HCT116 (cell line): ENCODE results near the gene LHFPL6. TPM values are rescaled to one million over a fixed set of nuclear protein-coding genes. Genes with fewer than 3 reads are reported as not detected.

Experiments used
- ATAC-seq: fragments of 200-7000 bp; cut with Tn5 transposase; 2 replicates; pipeline ENCODE4 v1.9.1; 2020; ENCODE audit warnings: mild to moderate bottlenecking, moderate library complexity
- BruUV-seq: library from RNA; stranded (reverse); fragments of 400-500 nt; replicated peaks from 2 replicates; lab custom pipeline; 2021; lab: Mats Ljungman, UMichigan
- CTCF ChIA-PET: fragments of 300-600 bp; sonication (Branson Sonifier 250); formaldehyde crosslinking; loops from one replicate; lab custom pipeline; 2021; ENCODE audit warnings: antibody characterized with exemption; lab: Charles Lee
- POLR2A ChIA-PET: fragments of 300-600, 350-600 bp; sonication (Branson Sonifier 250); formaldehyde crosslinking; loops from one replicate; lab custom pipeline; 2021; ENCODE audit warnings: antibody characterized with exemption; lab: Charles Lee
- RAD21 ChIA-PET, 2 experiments: fragments of 300-600 bp; sonication (Branson Sonifier 250); formaldehyde crosslinking; loops; one replicate each; lab custom pipeline; 2023; ENCODE audit warnings: low total read pairs in 2 of 2; ENCODE audit not compliant: uncharacterized antibody in 2 of 2, unreplicated experiment in 2 of 2, low non-redundant PET in 1 of 2; lab: Charles Lee
- DNase-seq: peaks from one replicate; pipeline ENCODE4 v3.0.0-alpha.2; 2010; ENCODE audit warnings: low read depth, low spot score
- H2AFZ ChIP-seq: fragments of 200-600 bp; shearing (Covaris generic), sonication (generic); 2 replicates; pipeline ENCODE4 v1.6.1; 2017; ENCODE audit warnings: low read depth, mixed run types, mixed read lengths, antibody characterized with exemption, low read length; ENCODE audit not compliant: poor library complexity, severe bottlenecking
- H3K27ac ChIP-seq: 2 replicates; pipeline ENCODE4 v1.5.1; 2012; ENCODE audit warnings: low read depth, low read length
- H3K27me3 ChIP-seq: fragments of 200-600 bp; sonication (generic); 2 replicates; pipeline ENCODE4 v1.6.1; 2016; ENCODE audit warnings: mixed run types, low read length, mixed read lengths; ENCODE audit not compliant: insufficient read depth
- H3K36me3 ChIP-seq, 2 experiments: fragments of 200-500 bp in 1 of 2; fragments of 200-600 bp in 1 of 2; sonication (Bioruptor generic) in 1 of 2; sonication (generic) in 1 of 2; 2 replicates each; pipeline versions ENCODE4 v1.5.1 to v1.6.1; 2014 to 2016; ENCODE audit warnings: low read length in 2 of 2, inconsistent platforms in 1 of 2, mixed read lengths in 1 of 2, mixed run types in 1 of 2; ENCODE audit not compliant: insufficient read depth in 2 of 2, control insufficient read depth in 1 of 2
- H3K4me1 ChIP-seq, 2 experiments: fragments of 200-600 bp in 1 of 2; sonication (generic) in 1 of 2; 2 replicates each; pipeline versions ENCODE4 v1.5.1 to v1.6.1; 2012 to 2017; ENCODE audit warnings: low read length in 2 of 2, inconsistent platforms in 1 of 2, mild to moderate bottlenecking in 1 of 2, mixed read lengths in 1 of 2, mixed run types in 1 of 2, moderate library complexity in 1 of 2; ENCODE audit not compliant: insufficient read depth in 2 of 2, control insufficient read depth in 1 of 2
- H3K4me2 ChIP-seq: fragments of 200-600 bp; sonication (generic); 2 replicates; pipeline ENCODE4 v1.6.1; 2017; ENCODE audit warnings: mixed run types, low read length, mixed read lengths
- H3K4me3 ChIP-seq, 2 experiments: fragments of 200-600 bp in 1 of 2; sonication (generic) in 1 of 2; replicated peaks in 1 of 2; 2 replicates each; pipeline ENCODE4 v1.5.1; 2011 to 2016; ENCODE audit warnings: low read length in 2 of 2, control low read depth in 1 of 2, low read depth in 1 of 2, mild to moderate bottlenecking in 1 of 2, mixed read lengths in 1 of 2, mixed run types in 1 of 2
- H3K79me2 ChIP-seq: fragments of 200-600 bp; sonication (generic); 2 replicates; pipeline ENCODE4 v1.6.1; 2017; ENCODE audit warnings: mild to moderate bottlenecking, mixed run types, low read length, moderate library complexity, mixed read lengths; ENCODE audit not compliant: insufficient read depth
- H3K9ac ChIP-seq: fragments of 200-600 bp; sonication (generic); 2 replicates; pipeline ENCODE4 v1.6.1; 2016; ENCODE audit warnings: low read length, mixed read lengths
- H3K9me2 ChIP-seq: fragments of 200-600 bp; sonication (generic), shearing (Covaris generic); 2 replicates; pipeline ENCODE4 v1.6.1; 2017; ENCODE audit warnings: mixed run types, mild to moderate bottlenecking, moderate library complexity; ENCODE audit not compliant: insufficient read depth
- H3K9me3 ChIP-seq, 2 experiments: fragments of 200-500 bp in 1 of 2; fragments of 200-600 bp in 1 of 2; sonication (Bioruptor generic) in 1 of 2; sonication (generic) in 1 of 2; 2 replicates each; pipeline ENCODE4 v1.6.1; 2014 to 2017; ENCODE audit warnings: low read length in 2 of 2, mixed read lengths in 2 of 2, inconsistent platforms in 1 of 2, low read depth in 1 of 2, mild to moderate bottlenecking in 1 of 2, mixed run types in 1 of 2, moderate library complexity in 1 of 2; ENCODE audit not compliant: control insufficient read depth in 1 of 2, insufficient read depth in 1 of 2
- H4K20me1 ChIP-seq: fragments of 200-600 bp; sonication (generic), shearing (Covaris generic); 2 replicates; pipeline ENCODE4 v1.6.1; 2017; ENCODE audit warnings: mixed run types, mild to moderate bottlenecking, moderate library complexity; ENCODE audit not compliant: insufficient read depth
- EGR1 ChIP-seq: IDR thresholded peaks from 2 replicates; pipeline ENCODE4 v1.6.1; 2012; ENCODE audit warnings: low read depth
- ELF1 ChIP-seq: IDR thresholded peaks from 2 replicates; pipeline ENCODE4 v1.6.1; 2012; ENCODE audit warnings: low read depth, borderline replicate concordance
- EZH2 ChIP-seq: fragments of 200-600 bp; sonication (generic); IDR thresholded peaks from 2 replicates; pipeline ENCODE4 v1.6.1; 2017; ENCODE audit warnings: antibody characterized with exemption, mixed run types
- FOSL1 ChIP-seq: IDR thresholded peaks from 2 replicates; pipeline ENCODE4 v1.6.1; 2012; ENCODE audit warnings: low read depth
- POLR2A ChIP-seq: IDR thresholded peaks from 2 replicates; pipeline ENCODE4 v1.7.0; 2011; ENCODE audit warnings: borderline replicate concordance; ENCODE audit not compliant: insufficient read depth, insufficient read length; ENCODE audit errors: extremely low read depth
- POLR2AphosphoS5 ChIP-seq: IDR thresholded peaks from 2 replicates; pipeline ENCODE4 v1.6.1; 2011; ENCODE audit warnings: mild to moderate bottlenecking, low read depth, low read length, moderate library complexity
- RAD21 ChIP-seq: IDR thresholded peaks from 2 replicates; pipeline ENCODE4 v1.6.1; 2012; ENCODE audit warnings: low read depth, mild to moderate bottlenecking
- SIN3A ChIP-seq: IDR thresholded peaks from 2 replicates; pipeline ENCODE4 v1.6.1; 2012; ENCODE audit warnings: low read depth
- SP1 ChIP-seq: IDR thresholded peaks from 2 replicates; pipeline ENCODE4 v1.6.1; 2012; ENCODE audit warnings: low read depth
- SRF ChIP-seq: IDR thresholded peaks from 2 replicates; pipeline ENCODE4 v1.6.1; 2012; ENCODE audit warnings: low read depth
- TCF7L2 ChIP-seq: IDR thresholded peaks from 2 replicates; pipeline ENCODE4 v1.7.0; 2011; ENCODE audit warnings: borderline replicate concordance, inconsistent platforms; ENCODE audit not compliant: insufficient read depth, insufficient read length; ENCODE audit errors: extremely low read depth
- YY1 ChIP-seq: IDR thresholded peaks from 2 replicates; pipeline ENCODE4 v1.6.1; 2011; ENCODE audit warnings: low read length, low read depth, moderate library complexity, mild to moderate bottlenecking; ENCODE audit not compliant: insufficient replicate concordance; ENCODE audit errors: extremely low read depth
- ZFX ChIP-seq: fragments of 450-650 bp; IDR thresholded peaks from 2 replicates; pipeline ENCODE4 v1.6.1; 2017
- ZNF274 ChIP-seq: fragments of 200-500 bp; sonication (Bioruptor generic); IDR thresholded peaks from 2 replicates; pipeline ENCODE4 v1.6.1; 2014; ENCODE audit warnings: mild to moderate bottlenecking, low read depth, low read length, inconsistent platforms
- intact Hi-C: fragments of 100-400 bp; cut with micrococcal nuclease; formaldehyde crosslinking; loops from 2 replicates; pipeline ENCODE4 v1.10.0; 2022
- total RNA-seq: library from RNA; stranded (reverse); gene quantifications from one replicate; pipeline ENCODE4 v1.2.1, GENCODE V29; 2021; ENCODE audit not compliant: unreplicated experiment
- TF ChIP-seq, protein P1 (sequence below), 3 experiments: fragments of 200-600 bp in 1 of 3; sonication (generic) in 1 of 3; IDR thresholded peaks in 2 of 3; conservative IDR thresholded peaks in 1 of 3; 2 replicates each; pipeline ENCODE4 v1.5.1; 2012 to 2017; ENCODE audit warnings: low read depth in 2 of 3, low read length in 2 of 3, antibody characterized with exemption in 1 of 3, borderline replicate concordance in 1 of 3, control low read depth in 1 of 3, mild to moderate bottlenecking in 1 of 3, mixed read lengths in 1 of 3, mixed run types in 1 of 3, moderate library complexity in 1 of 3; ENCODE audit not compliant: insufficient read depth in 1 of 3
- TF ChIP-seq, protein P2 (sequence below): IDR thresholded peaks from 2 replicates; pipeline ENCODE4 v1.6.1; 2012; ENCODE audit warnings: low read depth
- TF ChIP-seq, protein P3 (sequence below): IDR thresholded peaks from 2 replicates; pipeline ENCODE4 v1.6.1; 2011; ENCODE audit warnings: mild to moderate bottlenecking, low read length, moderate library complexity; ENCODE audit not compliant: insufficient replicate concordance; ENCODE audit errors: extremely low read depth
- TF ChIP-seq, protein P4 (sequence below): IDR thresholded peaks from 2 replicates; pipeline ENCODE4 v1.6.1; 2012

LHFPL6 gene
- total RNA-seq, 1 experiment from 2014 or later, result 0.22 TPM

DNA sequence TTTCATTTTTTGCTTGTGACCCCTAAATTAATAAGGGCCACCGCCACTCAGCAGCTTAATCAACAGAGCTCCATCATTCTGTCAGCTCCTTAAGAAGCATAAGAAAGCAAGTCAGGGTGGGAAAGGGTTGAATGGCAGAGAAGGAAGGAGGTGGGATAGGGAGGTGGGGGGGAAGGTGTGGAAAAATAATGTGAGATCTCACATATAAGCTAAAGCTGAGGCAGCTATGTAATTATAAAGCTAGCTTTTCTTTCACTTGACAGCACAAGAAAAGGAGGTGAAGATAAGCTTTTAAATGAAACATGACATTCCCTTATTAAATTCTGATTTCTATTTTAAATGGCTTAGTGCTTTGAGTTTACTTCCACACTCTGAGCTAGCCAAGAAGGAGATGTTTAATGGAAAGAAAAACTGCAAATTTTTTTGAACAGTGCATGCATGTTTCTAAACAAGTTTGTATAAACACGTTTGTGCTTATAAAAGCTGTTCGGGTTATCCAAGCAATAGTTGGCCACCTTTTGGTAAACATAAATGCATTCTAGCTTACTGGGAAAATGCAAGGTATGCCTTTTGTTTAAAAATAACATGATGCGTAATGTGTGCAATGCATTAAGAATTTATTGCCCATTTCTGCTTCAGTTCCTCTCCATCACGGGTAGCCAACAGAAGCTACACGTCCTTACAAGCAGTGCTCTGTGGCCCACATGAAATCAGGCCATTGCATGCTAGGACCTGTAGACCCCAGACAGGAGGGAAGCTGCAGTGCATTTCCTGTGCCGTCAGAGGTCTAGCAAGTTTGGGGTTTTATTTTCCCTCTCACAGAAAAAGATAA lies 96.2 kb downstream of the LHFPL6 start:
- H3K4me1 ChIP-seq, result no peaks in the 10 kb centered on the region
- H3K27me3 ChIP-seq, result no peaks in the 10 kb centered on the region; the same call in 1 of the 2 replicates
- ChIA-PET CTCF (no interaction called here), RAD21 (no interaction called here), POLR2A (no interaction called here)
- no peak for ATAC-seq
- no TSS peak for BruUV-seq
- no peak overlapping the region for H3K4me2 ChIP-seq
- no peaks in the 10 kb centered on the region for H3K79me2 ChIP-seq
- TF ChIP-seq SIN3A, result no peak
- TF ChIP-seq EZH2, result no peak
- no peak for TF ChIP-seq SRF
- no peak for TF ChIP-seq POLR2AphosphoS5
- TF ChIP-seq SP1, result no peak
- no peak for TF ChIP-seq RAD21
- TF ChIP-seq, protein P1, sequence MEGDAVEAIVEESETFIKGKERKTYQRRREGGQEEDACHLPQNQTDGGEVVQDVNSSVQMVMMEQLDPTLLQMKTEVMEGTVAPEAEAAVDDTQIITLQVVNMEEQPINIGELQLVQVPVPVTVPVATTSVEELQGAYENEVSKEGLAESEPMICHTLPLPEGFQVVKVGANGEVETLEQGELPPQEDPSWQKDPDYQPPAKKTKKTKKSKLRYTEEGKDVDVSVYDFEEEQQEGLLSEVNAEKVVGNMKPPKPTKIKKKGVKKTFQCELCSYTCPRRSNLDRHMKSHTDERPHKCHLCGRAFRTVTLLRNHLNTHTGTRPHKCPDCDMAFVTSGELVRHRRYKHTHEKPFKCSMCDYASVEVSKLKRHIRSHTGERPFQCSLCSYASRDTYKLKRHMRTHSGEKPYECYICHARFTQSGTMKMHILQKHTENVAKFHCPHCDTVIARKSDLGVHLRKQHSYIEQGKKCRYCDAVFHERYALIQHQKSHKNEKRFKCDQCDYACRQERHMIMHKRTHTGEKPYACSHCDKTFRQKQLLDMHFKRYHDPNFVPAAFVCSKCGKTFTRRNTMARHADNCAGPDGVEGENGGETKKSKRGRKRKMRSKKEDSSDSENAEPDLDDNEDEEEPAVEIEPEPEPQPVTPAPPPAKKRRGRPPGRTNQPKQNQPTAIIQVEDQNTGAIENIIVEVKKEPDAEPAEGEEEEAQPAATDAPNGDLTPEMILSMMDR (IDR thresholded peaks at IDR 0.05 in 2 of 3, conservative IDR thresholded peaks at IDR 0.05 in 1 of 3; ENCODE audit: borderline replicate concordance in 1 of 3, insufficient read depth in 1 of 3, low read depth in 2 of 3, low read length in 2 of 3), result no peak
- no peak for TF ChIP-seq YY1
- no peak for TF ChIP-seq ZFX
- no peak for TF ChIP-seq TCF7L2
- no peak for TF ChIP-seq POLR2A
- TF ChIP-seq, protein P2, sequence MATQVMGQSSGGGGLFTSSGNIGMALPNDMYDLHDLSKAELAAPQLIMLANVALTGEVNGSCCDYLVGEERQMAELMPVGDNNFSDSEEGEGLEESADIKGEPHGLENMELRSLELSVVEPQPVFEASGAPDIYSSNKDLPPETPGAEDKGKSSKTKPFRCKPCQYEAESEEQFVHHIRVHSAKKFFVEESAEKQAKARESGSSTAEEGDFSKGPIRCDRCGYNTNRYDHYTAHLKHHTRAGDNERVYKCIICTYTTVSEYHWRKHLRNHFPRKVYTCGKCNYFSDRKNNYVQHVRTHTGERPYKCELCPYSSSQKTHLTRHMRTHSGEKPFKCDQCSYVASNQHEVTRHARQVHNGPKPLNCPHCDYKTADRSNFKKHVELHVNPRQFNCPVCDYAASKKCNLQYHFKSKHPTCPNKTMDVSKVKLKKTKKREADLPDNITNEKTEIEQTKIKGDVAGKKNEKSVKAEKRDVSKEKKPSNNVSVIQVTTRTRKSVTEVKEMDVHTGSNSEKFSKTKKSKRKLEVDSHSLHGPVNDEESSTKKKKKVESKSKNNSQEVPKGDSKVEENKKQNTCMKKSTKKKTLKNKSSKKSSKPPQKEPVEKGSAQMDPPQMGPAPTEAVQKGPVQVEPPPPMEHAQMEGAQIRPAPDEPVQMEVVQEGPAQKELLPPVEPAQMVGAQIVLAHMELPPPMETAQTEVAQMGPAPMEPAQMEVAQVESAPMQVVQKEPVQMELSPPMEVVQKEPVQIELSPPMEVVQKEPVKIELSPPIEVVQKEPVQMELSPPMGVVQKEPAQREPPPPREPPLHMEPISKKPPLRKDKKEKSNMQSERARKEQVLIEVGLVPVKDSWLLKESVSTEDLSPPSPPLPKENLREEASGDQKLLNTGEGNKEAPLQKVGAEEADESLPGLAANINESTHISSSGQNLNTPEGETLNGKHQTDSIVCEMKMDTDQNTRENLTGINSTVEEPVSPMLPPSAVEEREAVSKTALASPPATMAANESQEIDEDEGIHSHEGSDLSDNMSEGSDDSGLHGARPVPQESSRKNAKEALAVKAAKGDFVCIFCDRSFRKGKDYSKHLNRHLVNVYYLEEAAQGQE, result no peak
- no peak for TF ChIP-seq FOSL1
- TF ChIP-seq, protein P3, sequence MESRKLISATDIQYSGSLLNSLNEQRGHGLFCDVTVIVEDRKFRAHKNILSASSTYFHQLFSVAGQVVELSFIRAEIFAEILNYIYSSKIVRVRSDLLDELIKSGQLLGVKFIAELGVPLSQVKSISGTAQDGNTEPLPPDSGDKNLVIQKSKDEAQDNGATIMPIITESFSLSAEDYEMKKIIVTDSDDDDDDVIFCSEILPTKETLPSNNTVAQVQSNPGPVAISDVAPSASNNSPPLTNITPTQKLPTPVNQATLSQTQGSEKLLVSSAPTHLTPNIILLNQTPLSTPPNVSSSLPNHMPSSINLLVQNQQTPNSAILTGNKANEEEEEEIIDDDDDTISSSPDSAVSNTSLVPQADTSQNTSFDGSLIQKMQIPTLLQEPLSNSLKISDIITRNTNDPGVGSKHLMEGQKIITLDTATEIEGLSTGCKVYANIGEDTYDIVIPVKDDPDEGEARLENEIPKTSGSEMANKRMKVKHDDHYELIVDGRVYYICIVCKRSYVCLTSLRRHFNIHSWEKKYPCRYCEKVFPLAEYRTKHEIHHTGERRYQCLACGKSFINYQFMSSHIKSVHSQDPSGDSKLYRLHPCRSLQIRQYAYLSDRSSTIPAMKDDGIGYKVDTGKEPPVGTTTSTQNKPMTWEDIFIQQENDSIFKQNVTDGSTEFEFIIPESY, result no peak
- TF ChIP-seq, protein P4, sequence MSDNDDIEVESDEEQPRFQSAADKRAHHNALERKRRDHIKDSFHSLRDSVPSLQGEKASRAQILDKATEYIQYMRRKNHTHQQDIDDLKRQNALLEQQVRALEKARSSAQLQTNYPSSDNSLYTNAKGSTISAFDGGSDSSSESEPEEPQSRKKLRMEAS, result no peak
- TF ChIP-seq ZNF274, result no peak
- TF ChIP-seq EGR1, result no peak
- TF ChIP-seq ELF1, result no peak
- H4K20me1 ChIP-seq, result no peaks in the 10 kb centered on the region
- no peak overlapping the region for H2AFZ ChIP-seq
- no peaks in the 10 kb centered on the region for H3K36me3 ChIP-seq
- no peak overlapping the region for H3K9ac ChIP-seq
- no peak for DNase-seq
- H3K9me3 ChIP-seq, result no peaks in the 10 kb centered on the region
- H3K4me3 ChIP-seq, result no peak overlapping the region
- no peak overlapping the region for H3K27ac ChIP-seq
- intact Hi-C loops, result no loop called here
- no peaks in the 10 kb centered on the region for H3K9me2 ChIP-seq
